Tibial nerve (tissue), 4 donors: ENCODE measurements around the gene IGF2R. TPM values are rescaled to one million over a fixed set of nuclear protein-coding genes. Genes with fewer than 3 reads are reported as not detected.

Source experiments
- DNase-seq, 2 donors: peaks; one replicate each; pipeline ENCODE4 v3.0.0-alpha.2; 2019; ENCODE audit warnings: low spot score in 2 of 2
- H3K27ac ChIP-seq, 4 donors: fragments of 200-600 bp; sonication (generic) in 3 of 4; one replicate each; pipeline ENCODE4 v1.5.1; 2017 to 2019; ENCODE audit warnings: mild to moderate bottlenecking in 1 of 4
- H3K27me3 ChIP-seq, 2 donors: fragments of 200-600 bp; sonication (generic) in 1 of 2; one replicate each; pipeline versions ENCODE4 v1.5.1 to v1.6.0; 2017 to 2019
- H3K36me3 ChIP-seq, 3 donors: fragments of 200-600 bp; sonication (generic); one replicate each; pipeline ENCODE4 v1.5.1; 2018 to 2019
- H3K4me1 ChIP-seq, 4 donors: fragments of 200-600 bp; sonication (generic) in 3 of 4; one replicate each; pipeline ENCODE4 v1.5.1; 2017 to 2019
- H3K4me3 ChIP-seq, 4 donors: fragments of 200-600 bp; sonication (generic) in 3 of 4; one replicate each; pipeline ENCODE4 v1.5.1; 2017 to 2019; ENCODE audit warnings: mild to moderate bottlenecking in 1 of 4, moderate library complexity in 1 of 4
- H3K9me3 ChIP-seq, 4 donors: fragments of 200-600 bp; sonication (generic) in 3 of 4; one replicate each; pipeline ENCODE4 v1.5.1; 2017 to 2019
- CTCF ChIP-seq, 5 experiments: fragments of 200-600 bp in 3 of 5; fragments of 450-650 bp in 2 of 5; sonication (generic) in 3 of 5; IDR thresholded peaks; one replicate each; pipeline ENCODE4 v1.5.1; 2016 to 2019; ENCODE audit warnings: antibody characterized with exemption in 5 of 5, mild to moderate bottlenecking in 3 of 5, moderate library complexity in 2 of 5
- EP300 ChIP-seq, 2 donors: sonication (generic); formaldehyde crosslinking; IDR thresholded peaks; one replicate each; pipeline ENCODE4 v1.6.1; 2017; ENCODE audit warnings: antibody characterized with exemption in 2 of 2, mild to moderate bottlenecking in 1 of 2
- POLR2A ChIP-seq, 2 donors: fragments of 450-650 bp; IDR thresholded peaks; one replicate each; pipeline ENCODE4 v1.6.1; 2017; ENCODE audit warnings: antibody characterized with exemption in 2 of 2, mild to moderate bottlenecking in 2 of 2, moderate library complexity in 2 of 2
- WGBS, 2 donors: methylation state at CpG; one replicate each; pipeline ENCODE4 v1.1.5; 2018; 5-methylcytosine and 5-hydroxymethylcytosine counted together
- total RNA-seq, 4 donors: library from RNA; depleted of rRNA; stranded (reverse); fragments of >200 nt; gene quantifications; one replicate each; pipeline ENCODE4 v1.1.0, GENCODE V29; 2016

IGF2R gene
- total RNA-seq, 4 donors from 2014 or later: 60.1 to 81.3 (median 68.5) TPM

- Histone ChIP-seq H3K9me3 (no peaks in the 10 kb centered on the region), H3K4me3 (no peak overlapping the region), H3K27ac (no peak overlapping the region), H3K4me1 (no peaks in the 10 kb centered on the region), H3K36me3 (peaks cover 0 to 100% (median 36%) of the 10 kb centered on the region in 3 donors), H3K27me3 (no peaks in the 10 kb centered on the region)
- WGBS, 2 donors: 84 to 88% methylated on average over 8 of the region's 8 CpGs
- DNase-seq: no peak
- TF ChIP-seq POLR2A (IDR thresholded peaks at IDR 0.05): no peak
Measured at GRCh38 chr6:160063771-160064413, 95.0 kb downstream of the IGF2R start.

DNA sequence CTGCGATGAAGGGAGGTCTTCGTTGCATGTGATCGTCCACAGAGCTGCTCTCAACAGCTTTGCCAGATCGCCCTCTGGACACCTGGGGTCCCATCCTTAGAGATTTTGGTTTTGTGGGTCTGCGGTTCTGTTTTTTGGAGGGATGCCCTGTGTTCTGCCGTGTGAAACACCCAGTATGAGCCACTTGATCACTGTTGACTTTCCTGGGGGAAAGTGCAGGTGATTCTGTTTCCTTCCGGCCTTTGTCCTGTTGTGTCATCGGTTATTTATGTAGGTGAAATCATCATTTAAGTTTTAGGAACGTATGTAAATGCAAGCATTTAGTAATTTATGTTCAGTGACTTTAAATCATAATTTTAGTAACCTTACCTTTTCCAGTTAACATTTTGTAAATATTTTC lies 96.3 kb downstream of the IGF2R start:
- 83 to 84% methylated on average over 9 of the region's 9 CpGs for WGBS, 2 donors
- Histone ChIP-seq H3K27me3 (no peaks in the 10 kb centered on the region), H3K36me3 (peaks cover 0 to 100% (median 30%) of the 10 kb centered on the region in 3 donors), H3K4me3 (no peak overlapping the region), H3K27ac (no peak overlapping the region), H3K9me3 (no peaks in the 10 kb centered on the region), H3K4me1 (no peaks in the 10 kb centered on the region)
- no peak for TF ChIP-seq POLR2A (IDR thresholded peaks at IDR 0.05)
- no peak for DNase-seq

- Histone ChIP-seq H3K9me3 (no peaks in the 10 kb centered on the region), H3K4me1 (no peaks in the 10 kb centered on the region), H3K27me3 (no peaks in the 10 kb centered on the region), H3K36me3 (peaks cover 0 to 100% (median 26%) of the 10 kb centered on the region in 3 donors), H3K27ac (no peak overlapping the region), H3K4me3 (no peak overlapping the region)
- TF ChIP-seq POLR2A (IDR thresholded peaks at IDR 0.05): no peak
- no peak for TF ChIP-seq EP300 (IDR thresholded peaks at IDR 0.05)
- TF ChIP-seq CTCF (IDR thresholded peaks at IDR 0.05): no peak
- 89 to 91% methylated on average over 10 of the region's 10 CpGs for WGBS, 2 donors
- DNase-seq: no peak
Measured at GRCh38 chr6:160067564-160067963, 98.7 kb downstream of the IGF2R start.

- DNase-seq: no peak
- TF ChIP-seq EP300 (IDR thresholded peaks at IDR 0.05): no peak
- no peak for TF ChIP-seq CTCF (IDR thresholded peaks at IDR 0.05)
- TF ChIP-seq POLR2A (IDR thresholded peaks at IDR 0.05): no peak
- no peaks in the 10 kb centered on the region for H3K4me1 ChIP-seq
- peaks cover 0 to 100% (median 27%) of the 10 kb centered on the region in 3 donors for H3K36me3 ChIP-seq
- no peaks in the 10 kb centered on the region for H3K27me3 ChIP-seq
- no peak overlapping the region for H3K4me3 ChIP-seq
- WGBS, 2 donors: 84 to 86% methylated on average over 7 of the region's 7 CpGs
- no peaks in the 10 kb centered on the region for H3K9me3 ChIP-seq
- H3K27ac ChIP-seq: no peak overlapping the region
Measured at GRCh38 chr6:160068346-160068745, 99.5 kb downstream of the IGF2R start.

- TF ChIP-seq POLR2A (IDR thresholded peaks at IDR 0.05): no peak
- no peak for TF ChIP-seq CTCF (IDR thresholded peaks at IDR 0.05)
- TF ChIP-seq EP300 (IDR thresholded peaks at IDR 0.05): no peak
- H3K36me3 ChIP-seq: peaks cover 0 to 100% (median 27%) of the 10 kb centered on the region in 3 donors
Measured at GRCh38 chr6:160069050-160069454, 100.2 kb downstream of the IGF2R start.

DNA sequence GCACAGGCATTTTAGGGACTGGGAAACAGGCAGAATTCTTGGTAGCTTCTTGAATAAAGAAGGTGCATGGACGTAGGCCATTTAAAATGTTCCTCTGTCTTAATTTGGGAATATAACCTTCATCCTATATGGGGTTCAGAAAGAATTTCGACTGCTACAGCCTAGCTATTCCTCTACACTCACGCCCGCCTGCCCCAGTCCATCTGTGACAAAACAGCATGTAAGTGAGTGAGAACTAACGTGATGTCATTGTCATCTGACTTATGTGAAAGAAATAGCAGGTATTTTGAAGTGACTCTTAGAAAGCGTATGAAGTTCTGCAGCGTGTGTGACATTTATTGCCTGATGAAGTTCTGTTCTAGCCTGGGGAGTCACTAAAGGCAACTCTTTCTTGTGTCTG lies 100.6 kb downstream of the IGF2R start:
- no peak overlapping the region for H3K27ac ChIP-seq
- no peak for DNase-seq
- H3K27me3 ChIP-seq: no peaks in the 10 kb centered on the region
- no peak overlapping the region for H3K4me3 ChIP-seq
- no peaks in the 10 kb centered on the region for H3K4me1 ChIP-seq
- WGBS, 2 donors: 90 to 94% methylated on average over 7 of the region's 7 CpGs
- H3K9me3 ChIP-seq: no peaks in the 10 kb centered on the region
- TF ChIP-seq CTCF (IDR thresholded peaks at IDR 0.05) (no peak), POLR2A (IDR thresholded peaks at IDR 0.05) (no peak), EP300 (IDR thresholded peaks at IDR 0.05) (no peak)
- peaks cover 0 to 100% (median 30%) of the 10 kb centered on the region in 3 donors for H3K36me3 ChIP-seq

More at GRCh38 chr6:160069050-160069454, 100.2 kb downstream of the IGF2R start:
- WGBS, 2 donors: 83 to 91% methylated on average over 6 to 9 of the region's 9 CpGs
- H3K27me3 ChIP-seq: no peaks in the 10 kb centered on the region
- no peak overlapping the region for H3K27ac ChIP-seq
- no peaks in the 10 kb centered on the region for H3K9me3 ChIP-seq
- no peaks in the 10 kb centered on the region for H3K4me1 ChIP-seq
- no peak for DNase-seq
- no peak overlapping the region for H3K4me3 ChIP-seq
